SK-N-SH (cell line): ENCODE measurements around the gene MRPL10. TPM values are rescaled to one million over a fixed set of nuclear protein-coding genes. Genes with fewer than 3 reads are reported as not detected.
A peak's percentile ranks its signal among the peaks of the same experiment; 100 is the strongest.

ENCODE experiments used
- CTCF ChIA-PET: fragments of 300-600, 350-600 bp; formaldehyde crosslinking; extraction: SDS; loops from one replicate; lab custom pipeline; 2021; lab: Yijun Ruan, JAX
- POLR2A ChIA-PET: fragments of 350-600 bp; sonication (Branson Sonifier 250); formaldehyde crosslinking; extraction: SDS; loops from one replicate; lab custom pipeline; 2020; ENCODE audit warnings: antibody characterized with exemption, inconsistent platforms; lab: Yijun Ruan, JAX
- DNase-seq: peaks from one replicate; pipeline ENCODE4 v3.0.0; 2012
- H2AFZ ChIP-seq: fragments of 200-600 bp; sonication (generic); 2 replicates; pipeline ENCODE4 v1.8.1; 2016; ENCODE audit warnings: antibody characterized with exemption, mild to moderate bottlenecking, low read depth
- H3F3A ChIP-seq: fragments of 200-600 bp; sonication (generic); replicated peaks from 2 replicates; pipeline ENCODE3; 2016; ENCODE audit warnings: antibody characterized with exemption, mild to moderate bottlenecking; ENCODE audit not compliant: insufficient read depth
- H3K27ac ChIP-seq, 2 experiments: fragments of 200-500 bp in 1 of 2; fragments of 200-600 bp in 1 of 2; sonication (Bioruptor generic) in 1 of 2; sonication (generic), shearing (Covaris generic) in 1 of 2; 2 replicates each; pipeline versions ENCODE4 v1.5.1 to v1.6.1; 2014 to 2016; ENCODE audit warnings: low read depth in 2 of 2, inconsistent platforms in 1 of 2, low read length in 1 of 2, mild to moderate bottlenecking in 1 of 2, mixed read lengths in 1 of 2
- H3K27me3 ChIP-seq: fragments of 200-600 bp; sonication (generic), shearing (Covaris generic); 2 replicates; pipeline ENCODE4 v1.6.1; 2016; ENCODE audit warnings: mixed run types; ENCODE audit not compliant: insufficient read depth
- H3K36me3 ChIP-seq, 2 experiments: fragments of 200-500 bp in 1 of 2; fragments of 200-600 bp in 1 of 2; sonication (Bioruptor generic) in 1 of 2; sonication (generic) in 1 of 2; replicated peaks in 1 of 2; 2 replicates each; pipeline versions ENCODE3 to v1.5.1; 2014 to 2016; ENCODE audit warnings: low read length in 1 of 2, mild to moderate bottlenecking in 1 of 2; ENCODE audit not compliant: insufficient read depth in 2 of 2, control insufficient read depth in 1 of 2
- H3K4me1 ChIP-seq, 2 experiments: fragments of 200-500 bp in 1 of 2; fragments of 200-600 bp in 1 of 2; sonication (Bioruptor generic) in 1 of 2; sonication (generic), shearing (Covaris generic) in 1 of 2; 2 replicates each; pipeline versions ENCODE4 v1.5.1 to v1.6.1; 2014 to 2016; ENCODE audit warnings: low read depth in 1 of 2, low read length in 1 of 2, mixed run types in 1 of 2; ENCODE audit not compliant: insufficient read depth in 2 of 2, control insufficient read depth in 1 of 2
- H3K4me2 ChIP-seq: fragments of 200-600 bp; sonication (generic), shearing (Covaris generic); 2 replicates; pipeline ENCODE4 v1.6.1; 2017; ENCODE audit warnings: mixed run types
- H3K4me3 ChIP-seq, 2 experiments: fragments of 200-500 bp in 1 of 2; fragments of 200-600 bp in 1 of 2; sonication (Bioruptor generic) in 1 of 2; sonication (generic), shearing (Covaris generic) in 1 of 2; 2 replicates each; pipeline versions ENCODE4 v1.5.1 to v1.8.1; 2014 to 2016; ENCODE audit warnings: low read depth in 2 of 2, inconsistent platforms in 1 of 2, low read length in 1 of 2, mild to moderate bottlenecking in 1 of 2, mixed read lengths in 1 of 2, moderate library complexity in 1 of 2
- H3K79me2 ChIP-seq: fragments of 200-600 bp; sonication (generic); 2 replicates; pipeline ENCODE4 v1.8.1; 2017; ENCODE audit warnings: mild to moderate bottlenecking; ENCODE audit not compliant: insufficient read depth
- H3K9ac ChIP-seq: fragments of 200-600 bp; sonication (generic); 2 replicates; pipeline ENCODE4 v1.6.1; 2017; ENCODE audit warnings: mixed run types
- H3K9me2 ChIP-seq: fragments of 200-600 bp; sonication (generic); 2 replicates; pipeline ENCODE4 v1.6.1; 2017; ENCODE audit warnings: mixed run types
- H3K9me3 ChIP-seq: fragments of 200-600 bp; sonication (generic); 2 replicates; pipeline ENCODE4 v1.6.1; 2017; ENCODE audit warnings: mixed run types, mild to moderate bottlenecking, moderate library complexity
- H4K20me1 ChIP-seq: fragments of 200-600 bp; sonication (generic); 2 replicates; pipeline ENCODE4 v1.6.1; 2017; ENCODE audit warnings: mild to moderate bottlenecking, mixed run types; ENCODE audit not compliant: insufficient read depth
- EZH2phosphoT487 ChIP-seq: fragments of 200-600 bp; sonication (generic); IDR thresholded peaks from 2 replicates; pipeline ENCODE4 v1.6.1; 2017; ENCODE audit warnings: low read depth, mixed run types, mild to moderate bottlenecking, antibody characterized with exemption, moderate library complexity, borderline replicate concordance
- FOXJ3 ChIP-seq: sonication (generic); formaldehyde crosslinking; IDR thresholded peaks from 2 replicates; pipeline ENCODE4 v1.5.1; 2020; ENCODE audit warnings: mild to moderate bottlenecking, missing genetic modification reagents
- RAD21 ChIP-seq: IDR thresholded peaks from 2 replicates; pipeline ENCODE4 v1.6.1; 2012; ENCODE audit warnings: mild to moderate bottlenecking, low read length
- SMC3 ChIP-seq: IDR thresholded peaks from 2 replicates; pipeline ENCODE4 v1.6.1; 2012; ENCODE audit warnings: low read depth, low read length, improper control_type of control experiment
- WGBS: methylation state at CpG from one replicate; pipeline ENCODE4 v1.1.6; 2017; ENCODE audit warnings: low lambda C conversion rate; 5-methylcytosine and 5-hydroxymethylcytosine counted together
- polyA plus RNA-seq, 3 experiments: library from polyadenylated mRNA; depleted of rRNA; stranded (reverse); fragments of >200 nt; gene quantifications; 2 replicates each; pipeline ENCODE4 v1.2.3, GENCODE V29; 2012
- TF ChIP-seq, protein P1 (sequence below): fragments of 200-600 bp; sonication (generic); IDR thresholded peaks from 2 replicates; pipeline ENCODE4 v1.6.1; 2017; ENCODE audit warnings: antibody characterized with exemption, mild to moderate bottlenecking, moderate library complexity
- TF ChIP-seq, protein P2 (sequence below): IDR thresholded peaks from 2 replicates; pipeline ENCODE4 v1.4.0; 2012; ENCODE audit warnings: low read depth, borderline replicate concordance

The MRPL10 gene
- polyA plus RNA-seq, 1 of the 3 experiments (the other 2 are of a cell fraction) = 136 TPM

DNA sequence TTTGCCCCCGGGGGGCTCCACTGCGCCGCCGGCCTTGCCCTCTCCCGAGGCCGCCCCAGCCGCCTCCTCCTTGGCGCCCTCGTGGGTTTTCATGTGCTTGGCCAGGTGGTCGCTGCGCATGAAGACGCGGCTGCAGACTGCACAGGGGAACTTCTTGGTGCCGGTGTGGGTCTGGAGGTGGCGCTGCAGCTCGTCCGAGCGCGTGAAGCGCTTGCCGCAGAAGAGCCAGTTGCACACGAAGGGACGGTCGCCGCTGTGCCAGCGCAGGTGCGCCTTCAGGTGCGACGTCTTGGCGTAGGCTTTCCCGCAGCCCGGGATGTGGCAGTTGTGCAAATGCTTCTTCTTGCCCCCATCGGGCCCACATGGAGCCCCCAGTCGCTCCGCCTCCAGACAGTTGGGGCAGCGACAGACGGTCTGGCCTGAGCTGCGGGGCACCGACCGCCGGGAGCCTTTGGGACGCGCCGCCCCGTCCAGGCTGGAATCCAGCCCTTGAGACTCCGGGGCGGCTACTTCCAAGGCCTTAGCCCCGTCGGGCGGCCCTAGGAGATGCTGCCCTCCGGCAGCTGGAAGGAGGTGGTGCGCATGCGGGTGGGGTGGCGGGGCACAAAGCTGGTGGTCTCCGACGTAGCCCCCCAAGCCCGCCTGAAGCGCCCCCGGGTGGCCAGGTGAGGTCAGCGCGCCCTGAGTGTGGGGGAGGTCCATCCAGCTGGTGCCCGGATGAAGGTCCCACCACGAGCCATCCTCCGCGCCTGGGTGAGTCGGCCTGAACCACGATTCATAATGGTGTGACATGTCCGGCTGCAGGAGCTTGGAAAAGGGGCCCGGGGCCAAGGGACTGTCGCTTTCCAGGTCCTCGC lies 16.2 kb upstream of the MRPL10 start:
- WGBS = 23% methylated on average over 44 of the region's 71 CpGs
- H3K4me1 ChIP-seq = peaks cover 0 to 21% of the 10 kb centered on the region in 2 experiments; a peak in 2 of 4 replicates
- peaks cover 3% of the 10 kb centered on the region for H3F3A ChIP-seq
- H3K9ac ChIP-seq = no peak overlapping the region
- no peaks in the 10 kb centered on the region for H3K79me2 ChIP-seq
- no peak overlapping the region; a peak in 2 of 4 replicates for H3K4me3 ChIP-seq
- peak overlapping the region; percentile 26; the same call in 1 of the 2 replicates for H3K4me2 ChIP-seq
- H3K36me3 ChIP-seq = no peaks in the 10 kb centered on the region
- H3K9me3 ChIP-seq = no peaks in the 10 kb centered on the region
- TF ChIP-seq, protein P1, sequence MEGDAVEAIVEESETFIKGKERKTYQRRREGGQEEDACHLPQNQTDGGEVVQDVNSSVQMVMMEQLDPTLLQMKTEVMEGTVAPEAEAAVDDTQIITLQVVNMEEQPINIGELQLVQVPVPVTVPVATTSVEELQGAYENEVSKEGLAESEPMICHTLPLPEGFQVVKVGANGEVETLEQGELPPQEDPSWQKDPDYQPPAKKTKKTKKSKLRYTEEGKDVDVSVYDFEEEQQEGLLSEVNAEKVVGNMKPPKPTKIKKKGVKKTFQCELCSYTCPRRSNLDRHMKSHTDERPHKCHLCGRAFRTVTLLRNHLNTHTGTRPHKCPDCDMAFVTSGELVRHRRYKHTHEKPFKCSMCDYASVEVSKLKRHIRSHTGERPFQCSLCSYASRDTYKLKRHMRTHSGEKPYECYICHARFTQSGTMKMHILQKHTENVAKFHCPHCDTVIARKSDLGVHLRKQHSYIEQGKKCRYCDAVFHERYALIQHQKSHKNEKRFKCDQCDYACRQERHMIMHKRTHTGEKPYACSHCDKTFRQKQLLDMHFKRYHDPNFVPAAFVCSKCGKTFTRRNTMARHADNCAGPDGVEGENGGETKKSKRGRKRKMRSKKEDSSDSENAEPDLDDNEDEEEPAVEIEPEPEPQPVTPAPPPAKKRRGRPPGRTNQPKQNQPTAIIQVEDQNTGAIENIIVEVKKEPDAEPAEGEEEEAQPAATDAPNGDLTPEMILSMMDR = peak; percentile 50
- peak; percentile 57 for TF ChIP-seq RAD21
- TF ChIP-seq FOXJ3 (CRISPR knock-in tag) = no peak
- peak; percentile 63 for TF ChIP-seq SMC3
- peaks cover 75% of the 10 kb centered on the region for H3K27me3 ChIP-seq
- no peaks in the 10 kb centered on the region for H3K9me2 ChIP-seq
- no peak overlapping the region for H3K27ac ChIP-seq
- ChIA-PET POLR2A (interaction anchor here (1.6 to 2.4 kb wide), 3 partner anchors 10 to 49 kb away, joined by 4 to 10 read pairs (median 4); partner anchors contain the start of gene SP2), CTCF (interaction anchor here (0.8 to 33.0 kb wide), 23 partner anchors 5 to 239 kb away, joined by 3 to 1447 read pairs (median 4); partner anchors contain the start of genes LRRC46, MRPL10, OSBPL7 and PNPO)
- 0 out of 2 replicates have a peak, but pooled peaks cover under 1% of the 10 kb centered on the region for H4K20me1 ChIP-seq
- peak; percentile 71 for DNase-seq
- H2AFZ ChIP-seq = no peak overlapping the region

DNA sequence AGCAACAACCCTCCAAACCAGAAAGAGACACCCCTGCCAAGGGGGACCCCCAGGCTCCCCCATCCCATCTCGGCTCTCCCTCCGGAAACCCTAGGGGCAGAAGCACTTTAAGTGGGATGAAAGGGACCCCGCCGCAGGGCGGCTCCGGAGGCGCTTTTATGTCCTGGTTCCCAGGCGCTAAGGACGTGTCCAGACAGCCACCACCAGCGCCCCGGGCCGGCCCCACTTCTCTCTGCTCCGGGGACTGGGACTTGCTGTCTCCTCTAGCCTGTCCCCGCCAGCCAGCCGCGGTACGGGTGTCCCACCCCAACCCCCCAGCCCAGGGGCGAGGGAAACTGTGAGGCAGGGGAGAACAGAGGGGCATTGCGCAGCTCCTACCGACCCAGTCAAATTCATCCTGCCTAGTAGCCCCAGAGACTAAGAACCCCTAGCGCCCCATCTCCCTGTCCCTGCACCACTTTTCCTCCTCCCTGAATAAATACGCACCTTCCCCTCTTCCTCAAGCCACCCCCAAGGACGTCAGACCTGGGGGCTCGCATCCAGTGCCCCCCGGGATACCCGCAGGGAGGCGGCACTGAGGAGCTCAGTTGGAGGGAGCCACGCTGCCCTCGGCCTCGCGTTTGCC lies 15.5 kb upstream of the MRPL10 start:
- peaks cover 0 to 21% of the 10 kb centered on the region in 2 experiments; a peak in 2 of 4 replicates for H3K4me1 ChIP-seq
- H3K27ac ChIP-seq = no peak overlapping the region
- peak overlapping the region; percentile 26; the same call in 1 of the 2 replicates for H3K4me2 ChIP-seq
- H3K9ac ChIP-seq = no peak overlapping the region
- peaks cover 67% of the 10 kb centered on the region for H3K27me3 ChIP-seq
- H3K4me3 ChIP-seq = no peak overlapping the region; a peak in 1 of 4 replicates
- H3K79me2 ChIP-seq = no peaks in the 10 kb centered on the region
- no peak for DNase-seq
- POLR2A ChIA-PET = interaction anchor here (1.0 to 2.4 kb wide), 4 partner anchors 11 to 49 kb away, joined by 3 to 10 read pairs (median 4); partner anchors contain the start of gene SP2
- no peaks in the 10 kb centered on the region for H4K20me1 ChIP-seq
- H2AFZ ChIP-seq = no peak overlapping the region; the same call in 1 of the 2 replicates
- H3F3A ChIP-seq = peaks cover 3% of the 10 kb centered on the region
- CTCF ChIA-PET = interaction anchor here (0.8 to 33.0 kb wide), 18 partner anchors 6 to 239 kb away, joined by 3 to 1447 read pairs (median 5); partner anchors contain the start of genes LRRC46, MRPL10, OSBPL7 and PNPO
- no peaks in the 10 kb centered on the region for H3K9me2 ChIP-seq
- TF ChIP-seq, protein P2, sequence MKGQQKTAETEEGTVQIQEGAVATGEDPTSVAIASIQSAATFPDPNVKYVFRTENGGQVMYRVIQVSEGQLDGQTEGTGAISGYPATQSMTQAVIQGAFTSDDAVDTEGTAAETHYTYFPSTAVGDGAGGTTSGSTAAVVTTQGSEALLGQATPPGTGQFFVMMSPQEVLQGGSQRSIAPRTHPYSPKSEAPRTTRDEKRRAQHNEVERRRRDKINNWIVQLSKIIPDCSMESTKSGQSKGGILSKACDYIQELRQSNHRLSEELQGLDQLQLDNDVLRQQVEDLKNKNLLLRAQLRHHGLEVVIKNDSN = no peak
- 0 out of 2 replicates have a peak, but pooled peaks have one; percentile 25 for TF ChIP-seq EZH2phosphoT487
- WGBS = 27% methylated on average over 24 of the region's 31 CpGs
- H3K36me3 ChIP-seq = no peaks in the 10 kb centered on the region
- H3K9me3 ChIP-seq = no peaks in the 10 kb centered on the region
